Pulmonary artery endothelial cell (primary cell): ENCODE measurements around the gene NXN. TPM values are rescaled to one million over a fixed set of nuclear protein-coding genes. Genes with fewer than 3 reads are reported as not detected.
"Not testable (repeated sequence)": the region's sequence is repeated elsewhere in the genome, so short reads cannot be mapped to it uniquely, and the experiment has no call there.

Source experiments
- DNase-seq: peaks from one replicate; pipeline ENCODE4 v3.0.0-alpha.2; 2011; ENCODE audit warnings: low read depth, low spot score
- total RNA-seq: library from RNA; depleted of rRNA; stranded (reverse); fragments of >200 nt; gene quantifications from 2 replicates; pipeline ENCODE4 v1.2.3, GENCODE V29; 2014

Gene NXN
- total RNA-seq, 1 donor from 2014 or later: 33.0 TPM

DNA sequence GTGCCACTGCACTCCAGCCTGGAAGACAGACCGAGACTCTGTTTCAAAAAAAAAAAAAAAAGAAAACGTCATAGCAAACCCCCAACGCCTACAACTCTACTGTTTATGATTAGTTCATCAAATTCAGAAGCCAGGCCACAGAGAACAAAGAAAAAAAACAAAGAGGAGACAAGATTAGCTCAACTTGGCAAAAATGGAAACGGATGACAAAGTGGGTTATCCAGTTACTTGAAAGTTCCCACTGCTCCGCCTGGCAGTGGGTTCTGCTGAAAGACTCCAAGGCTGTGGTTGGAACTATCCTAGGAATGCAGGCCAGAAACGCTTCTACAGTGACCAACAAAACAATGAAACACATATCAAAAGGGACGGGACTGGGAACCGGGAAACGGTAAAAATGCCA is 144.3 kb downstream of the NXN start:
- DNase-seq: no peak

DNA sequence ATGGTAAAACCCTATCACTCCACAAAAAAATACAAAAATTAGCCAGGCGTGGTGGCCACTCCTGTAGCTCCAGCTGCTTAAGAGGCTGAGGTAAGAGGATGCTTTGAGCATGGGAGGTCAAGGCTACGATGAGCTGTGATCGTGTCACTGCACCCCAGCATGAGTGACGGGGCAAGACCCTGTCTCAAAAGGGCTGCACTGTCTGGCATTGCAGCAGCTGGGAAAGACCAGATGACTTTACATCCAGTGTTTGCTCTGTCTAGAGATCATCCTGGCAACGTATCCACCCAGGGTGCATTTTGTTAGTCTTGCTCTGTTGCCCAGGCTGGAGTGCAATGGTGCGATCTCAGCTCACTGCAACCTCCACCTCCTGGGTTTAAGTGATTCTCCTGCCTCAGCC is 145.4 kb downstream of the NXN start:
- no peak for DNase-seq

DNA sequence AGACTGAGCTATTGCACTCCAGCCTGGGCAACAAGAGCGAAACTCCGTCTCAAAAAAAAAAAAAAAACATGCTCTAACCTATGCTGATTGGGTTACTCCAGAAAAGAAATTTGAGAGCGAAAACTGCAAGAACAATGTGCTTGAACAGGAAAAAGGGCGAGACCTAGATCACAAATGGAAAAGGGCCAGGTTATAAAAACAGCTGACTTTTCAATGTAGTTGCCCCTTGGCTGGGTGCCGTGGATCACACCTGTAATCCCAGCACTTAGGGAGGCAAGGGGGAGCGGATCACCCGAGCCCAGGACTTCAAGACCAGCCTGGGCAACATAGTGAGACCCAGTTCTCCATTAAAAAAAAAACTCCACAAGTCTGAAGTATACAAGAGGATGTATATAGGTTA is 148.6 kb downstream of the NXN start:
- no peak for DNase-seq

DNA sequence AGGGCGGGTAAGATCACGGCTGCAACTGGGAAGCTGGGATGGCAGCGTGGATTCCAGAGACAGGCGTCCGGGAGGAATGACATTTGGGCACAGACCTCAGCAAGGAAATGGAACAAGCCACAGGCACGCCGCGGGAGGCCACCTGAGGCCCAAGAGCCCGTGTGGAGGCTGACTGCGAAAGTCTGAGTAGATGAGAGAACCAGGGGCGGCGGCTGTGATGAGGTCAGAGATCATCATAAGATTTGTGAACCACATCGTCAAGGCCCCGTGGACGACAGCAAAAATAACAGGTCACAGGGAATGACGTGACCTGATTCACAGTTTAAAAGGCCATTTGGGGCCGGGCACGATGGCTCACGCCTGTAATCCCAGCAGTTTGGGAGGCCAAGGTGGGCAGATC is 149.2 kb downstream of the NXN start:
- no peak for DNase-seq

DNA sequence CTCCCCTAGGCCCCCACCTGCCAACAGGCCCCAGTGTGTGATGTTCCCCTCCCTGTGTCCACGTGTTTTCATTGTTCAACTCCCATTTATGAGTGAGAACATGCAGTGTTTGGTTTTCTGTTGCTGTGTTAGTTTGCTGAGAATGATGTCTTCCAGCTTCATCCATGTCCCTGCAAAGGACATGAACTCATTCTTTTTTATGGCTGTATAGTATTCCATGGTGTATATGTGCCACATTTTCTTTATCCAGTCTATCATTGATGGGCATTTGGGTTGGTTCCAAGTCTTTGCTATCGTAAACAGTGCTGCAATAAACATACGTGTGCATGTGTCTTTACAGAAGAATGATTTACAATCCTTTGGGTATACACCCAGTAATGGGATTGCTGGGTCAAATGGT is 150.0 kb downstream of the NXN start:
- DNase-seq: not testable (repeated sequence)

DNA sequence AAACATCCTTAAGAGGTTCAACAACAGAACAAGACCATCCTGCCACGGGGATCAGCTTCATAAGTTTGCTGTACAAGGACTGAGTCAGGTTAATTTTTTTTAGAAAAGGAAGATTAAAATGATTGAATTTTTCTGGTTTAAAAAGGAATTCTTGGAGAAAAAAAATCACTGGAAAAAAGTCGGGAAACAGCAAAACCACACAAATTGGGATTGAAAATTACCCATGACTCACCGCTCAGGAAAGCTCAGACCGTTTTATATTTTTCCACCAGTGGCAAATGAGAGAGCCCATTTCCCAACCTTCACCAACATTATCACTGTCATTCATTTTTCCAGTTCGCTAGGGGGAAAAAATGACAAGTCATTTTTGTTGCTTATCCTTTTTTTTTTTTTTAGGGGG is 150.8 kb downstream of the NXN start:
- no peak for DNase-seq

DNA sequence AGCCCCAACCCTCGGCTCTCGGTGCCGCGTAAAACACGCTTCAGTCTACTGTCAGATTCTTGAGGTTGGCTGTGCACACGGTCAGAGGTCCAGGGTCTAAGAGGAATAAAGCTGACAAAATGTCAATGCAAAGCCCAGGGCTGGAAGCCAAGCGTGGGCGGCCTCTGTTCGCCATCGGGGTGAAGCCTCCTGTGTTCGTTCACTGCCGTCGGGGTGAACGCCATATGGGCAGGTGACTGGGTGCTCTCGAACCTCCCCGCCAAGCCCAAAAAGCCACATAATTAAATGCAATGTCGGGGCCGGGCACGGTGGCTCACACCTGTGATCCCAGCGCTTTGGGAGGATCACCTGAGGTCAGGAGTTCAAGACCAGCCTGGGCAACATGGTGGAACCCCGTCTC is 152.8 kb downstream of the NXN start:
- no peak for DNase-seq

DNA sequence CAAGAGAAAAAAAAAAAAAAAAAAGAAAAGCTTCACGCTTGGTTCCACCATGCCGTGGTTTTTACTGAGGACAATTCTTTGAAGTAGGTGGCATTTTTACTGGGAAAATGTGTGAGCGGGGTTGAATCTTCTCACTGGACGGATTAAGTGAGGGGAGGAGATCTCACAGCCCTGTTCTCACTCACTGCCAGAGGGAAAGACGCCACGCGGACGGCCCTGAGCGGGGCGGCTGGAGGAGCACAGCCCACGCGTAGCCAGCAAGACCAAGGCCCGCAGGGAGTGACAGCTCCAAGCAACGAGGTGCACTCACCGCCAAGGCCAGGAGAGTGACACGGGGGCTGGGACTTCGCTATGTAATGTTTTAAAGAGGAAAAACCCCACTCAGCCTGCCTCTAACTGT is 154.4 kb downstream of the NXN start:
- no peak for DNase-seq

DNA sequence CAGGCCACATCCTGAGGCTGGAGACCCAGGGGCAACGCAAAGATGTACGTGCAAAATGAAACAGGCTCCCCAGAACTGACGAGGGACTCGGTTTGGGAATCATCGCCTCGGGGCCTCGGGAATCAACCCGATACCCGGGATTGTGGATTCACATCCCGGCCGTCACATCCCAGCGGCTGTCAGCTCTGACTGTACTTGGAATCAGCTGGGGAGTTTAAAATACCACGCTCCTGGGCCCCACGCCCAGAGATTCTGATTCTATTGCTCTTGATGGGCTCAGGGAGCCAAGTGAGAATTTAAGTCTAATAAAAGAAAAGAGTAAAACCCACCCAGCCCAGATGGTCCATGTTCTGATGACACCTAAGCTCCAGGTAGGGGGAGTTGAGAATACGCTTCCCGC is 155.2 kb downstream of the NXN start:
- DNase-seq: no peak

DNA sequence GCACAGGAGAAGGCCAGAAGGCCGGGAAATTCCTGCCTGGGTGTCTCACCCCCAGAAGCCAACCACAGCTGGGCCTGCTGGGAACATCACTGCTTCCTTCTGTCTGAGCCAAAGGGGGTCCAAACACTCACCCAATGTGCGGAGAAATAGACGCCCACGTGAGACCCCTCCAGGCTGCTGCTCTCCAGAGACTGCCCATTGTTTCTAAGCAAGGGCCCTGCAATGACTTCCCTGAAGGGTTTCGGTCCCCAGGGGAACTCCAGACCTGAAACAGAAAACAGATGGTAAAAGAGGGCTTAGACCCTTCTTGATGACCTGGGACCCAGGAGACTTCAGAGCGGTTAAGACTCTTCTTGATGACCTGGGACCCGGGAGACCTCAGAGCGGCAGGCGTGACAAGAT is 156.1 kb downstream of the NXN start:
- DNase-seq: no peak

DNA sequence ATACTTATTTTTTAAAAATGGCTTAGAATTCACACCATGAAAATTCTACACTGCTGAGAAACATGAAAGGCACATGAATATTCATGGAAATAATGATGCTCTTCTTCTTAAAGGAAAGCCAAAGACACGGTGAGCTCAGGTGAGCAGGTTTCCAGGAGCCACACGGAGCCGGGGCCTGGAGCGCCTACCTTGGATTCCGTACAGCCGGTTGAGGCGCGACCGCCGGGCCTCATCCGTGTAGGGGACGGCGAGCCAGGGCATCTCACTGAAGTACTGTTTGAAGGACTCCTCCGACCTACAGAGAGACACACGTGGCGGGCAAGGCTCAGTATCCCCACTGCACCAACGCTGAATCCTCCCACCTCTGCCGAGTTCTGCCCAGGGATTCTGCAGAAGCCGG is 160.3 kb downstream of the NXN start:
- no peak for DNase-seq

DNA sequence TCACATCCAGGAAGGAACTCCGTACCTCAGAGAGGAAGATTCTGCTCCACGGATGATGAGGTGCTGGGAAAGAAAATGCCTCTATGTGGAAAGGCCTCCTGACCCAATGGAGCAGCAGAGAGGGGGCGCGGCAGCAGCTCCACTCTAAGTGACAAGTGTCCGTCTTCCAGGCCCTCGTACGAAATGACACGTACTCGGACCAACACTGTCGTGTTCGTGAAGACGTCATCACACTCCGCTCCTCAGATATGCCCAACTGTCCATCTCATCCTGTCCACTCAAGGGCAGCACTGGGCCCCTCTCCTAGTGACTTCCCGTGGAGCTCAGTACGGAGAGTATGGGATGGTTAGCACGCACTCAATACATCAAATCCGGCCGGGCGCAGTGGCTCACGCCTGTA is 165.2 kb downstream of the NXN start:
- DNase-seq: no peak

DNA sequence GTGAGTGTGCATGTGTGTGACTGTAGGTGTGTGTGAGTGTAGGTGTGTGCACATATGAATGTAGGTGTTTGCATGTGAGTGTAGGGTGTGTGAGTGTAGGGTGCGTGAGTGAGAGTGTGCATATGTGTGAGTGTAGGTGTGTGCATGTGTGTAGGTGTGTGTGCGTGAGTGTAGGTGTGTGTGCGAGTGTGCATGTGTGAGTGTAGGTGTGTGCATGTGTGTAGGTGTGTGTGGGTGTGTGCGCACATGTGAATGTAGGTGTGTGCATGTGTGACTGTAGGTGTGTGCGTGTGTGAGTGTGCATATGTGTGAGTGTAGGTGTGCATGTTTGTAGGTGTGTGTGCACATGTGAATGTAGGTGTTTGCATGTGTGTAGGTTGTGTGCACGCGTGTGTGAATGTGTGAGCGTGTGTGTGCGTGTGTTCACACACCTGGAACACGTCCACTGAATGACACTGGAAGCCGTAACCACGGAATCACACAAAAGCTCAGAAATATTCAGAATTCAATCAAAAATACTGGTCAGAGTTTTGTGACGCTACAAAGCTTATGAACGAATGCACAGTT is 166.9 kb downstream of the NXN start:
- DNase-seq: no peak

DNA sequence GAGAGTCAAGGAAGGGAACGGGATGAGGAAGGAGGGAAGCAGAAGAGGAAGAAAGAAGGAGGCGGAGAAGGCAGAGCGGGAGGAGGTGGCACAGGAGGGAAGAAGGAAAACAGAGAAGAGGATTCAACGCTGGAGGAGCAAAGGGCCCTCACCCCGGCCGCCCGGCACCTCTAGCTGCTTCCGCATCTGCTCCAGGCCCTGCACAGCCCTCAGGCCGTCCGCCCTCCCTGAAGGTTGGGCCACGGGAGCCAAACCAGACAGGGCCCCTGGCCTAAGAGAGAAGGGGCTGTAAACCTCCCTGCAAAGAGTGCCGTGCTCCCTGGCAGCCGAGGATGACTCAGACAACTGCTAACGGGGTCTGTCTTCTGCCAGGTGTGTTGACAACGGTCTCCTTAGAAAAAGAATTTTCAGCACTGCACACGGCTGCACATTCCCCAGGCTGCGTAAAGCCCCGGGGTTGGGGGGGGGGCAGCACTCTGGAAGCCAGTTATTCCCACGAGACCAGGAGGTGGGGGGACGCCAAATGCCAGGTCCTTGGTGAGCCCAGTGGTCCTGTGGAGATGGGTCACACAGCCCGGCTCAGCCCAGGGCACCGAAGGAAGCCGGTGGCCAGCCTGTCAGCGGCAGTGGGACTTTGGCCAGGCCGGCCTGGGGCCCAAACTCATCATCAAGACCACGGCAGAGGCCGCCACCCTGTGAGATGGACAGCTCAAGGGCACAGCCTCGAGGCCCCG is 168.4 kb downstream of the NXN start:
- no peak for DNase-seq

DNA sequence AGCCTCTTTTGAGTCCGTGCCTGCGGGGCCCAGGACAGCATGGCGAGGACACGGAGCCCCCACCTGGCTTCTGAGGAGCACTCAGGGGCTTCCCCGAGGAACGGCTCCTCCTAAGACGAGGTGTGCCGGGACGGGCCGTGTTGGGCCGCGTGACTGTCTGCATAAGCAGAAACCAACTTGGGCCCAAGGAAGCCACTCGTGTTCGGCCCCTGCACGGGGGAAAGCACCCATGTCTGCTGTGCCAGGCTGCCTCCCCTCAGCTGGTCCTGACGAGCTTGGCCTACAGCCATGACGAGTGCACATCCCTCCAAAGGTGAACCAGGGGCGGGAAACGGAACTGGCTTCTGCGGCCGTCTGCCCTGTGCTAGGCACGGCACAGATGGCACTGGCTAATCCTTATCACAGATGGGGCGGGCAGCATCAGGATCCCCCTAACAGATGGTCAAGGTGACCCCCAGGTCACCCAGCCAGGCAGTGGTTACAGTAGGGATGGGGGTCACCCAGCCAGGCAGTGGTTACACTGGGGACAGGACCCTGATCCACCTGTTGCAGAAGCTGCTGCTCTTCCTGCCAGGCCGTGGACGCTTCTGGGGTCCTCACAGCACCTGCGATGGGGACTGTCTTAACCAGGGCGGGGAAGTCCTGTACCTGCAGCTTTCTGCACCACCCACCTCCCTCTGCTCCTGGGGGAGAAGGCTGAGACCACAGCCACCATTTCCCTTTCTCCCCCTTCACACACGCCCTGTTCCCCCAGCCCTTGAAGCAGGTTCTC is 171.9 kb downstream of the NXN start:
- no peak for DNase-seq

DNA sequence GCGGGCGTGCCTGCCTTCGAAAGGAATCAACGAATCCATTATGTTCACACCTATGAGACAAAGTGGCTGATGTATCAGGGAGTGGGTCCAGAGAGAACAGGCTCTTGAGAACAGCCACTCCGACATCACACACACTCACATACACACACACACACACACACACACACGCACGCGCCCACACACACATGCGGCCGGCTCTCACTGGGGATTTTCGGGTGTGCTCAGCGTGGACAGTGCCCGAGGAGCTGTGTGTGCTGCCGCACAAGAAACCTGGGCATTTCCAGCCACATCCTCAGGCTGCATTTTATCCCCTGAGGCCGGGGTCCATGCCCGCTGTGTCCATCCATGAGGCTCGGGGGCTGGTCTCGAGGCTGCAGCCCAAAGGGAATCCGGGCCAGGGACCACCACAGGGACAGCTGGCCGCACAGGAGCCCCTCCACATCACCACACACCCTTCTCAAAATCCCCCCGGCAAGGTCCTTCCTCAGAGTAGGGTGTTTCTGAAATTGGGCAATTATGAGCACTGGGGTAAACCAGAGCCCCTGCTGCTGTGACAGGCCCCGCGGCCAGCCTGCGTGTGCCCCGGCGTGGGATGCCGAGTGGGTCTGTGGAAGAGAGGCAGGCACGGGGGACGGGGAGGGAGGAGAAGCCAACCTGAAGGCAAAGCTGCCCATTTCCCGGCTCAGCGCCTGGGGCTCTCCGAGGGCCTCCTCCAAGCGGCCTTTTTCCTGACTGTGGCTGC is 172.6 kb downstream of the NXN start:
- DNase-seq: no peak

DNA sequence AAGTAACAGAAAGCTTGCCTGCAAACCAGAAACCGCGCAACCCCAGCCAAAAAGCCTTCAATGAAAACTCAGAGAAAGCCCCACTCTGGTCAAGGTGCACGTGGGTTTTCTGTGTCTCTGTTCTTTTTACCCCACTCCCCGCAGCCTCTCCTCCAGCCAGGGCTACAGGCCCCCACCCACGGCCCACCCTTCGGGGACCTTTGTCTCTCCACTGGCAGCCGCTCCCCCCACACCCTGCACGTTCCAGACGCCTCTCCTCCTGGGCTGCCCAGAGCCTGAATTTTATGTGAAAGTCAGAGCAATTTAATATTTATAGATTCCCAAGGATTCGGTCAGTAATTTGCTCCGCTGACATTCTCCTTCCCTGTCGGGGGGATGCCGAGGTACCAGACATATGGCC is 173.2 kb downstream of the NXN start:
- DNase-seq: no peak

DNA sequence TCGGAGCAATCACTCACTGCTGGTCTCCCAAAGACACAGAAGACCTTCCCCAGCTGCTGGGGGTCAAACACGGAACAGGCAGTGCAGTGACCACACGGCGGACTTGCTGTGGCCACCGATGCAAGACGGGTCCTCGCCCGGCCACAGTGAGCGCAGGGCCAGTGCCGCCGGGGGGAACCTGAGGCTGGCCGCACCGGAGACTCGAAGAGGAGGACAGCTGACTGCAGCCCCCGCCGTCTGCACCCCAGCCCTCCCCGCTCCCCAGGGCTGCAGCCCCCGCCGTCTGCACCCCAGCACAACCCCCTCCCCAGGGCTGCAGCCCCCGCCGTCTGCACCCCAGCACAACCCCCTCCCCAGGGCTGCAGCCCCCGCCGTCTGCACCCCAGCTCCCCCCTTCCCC is 173.7 kb downstream of the NXN start:
- DNase-seq: not testable (repeated sequence)

DNA sequence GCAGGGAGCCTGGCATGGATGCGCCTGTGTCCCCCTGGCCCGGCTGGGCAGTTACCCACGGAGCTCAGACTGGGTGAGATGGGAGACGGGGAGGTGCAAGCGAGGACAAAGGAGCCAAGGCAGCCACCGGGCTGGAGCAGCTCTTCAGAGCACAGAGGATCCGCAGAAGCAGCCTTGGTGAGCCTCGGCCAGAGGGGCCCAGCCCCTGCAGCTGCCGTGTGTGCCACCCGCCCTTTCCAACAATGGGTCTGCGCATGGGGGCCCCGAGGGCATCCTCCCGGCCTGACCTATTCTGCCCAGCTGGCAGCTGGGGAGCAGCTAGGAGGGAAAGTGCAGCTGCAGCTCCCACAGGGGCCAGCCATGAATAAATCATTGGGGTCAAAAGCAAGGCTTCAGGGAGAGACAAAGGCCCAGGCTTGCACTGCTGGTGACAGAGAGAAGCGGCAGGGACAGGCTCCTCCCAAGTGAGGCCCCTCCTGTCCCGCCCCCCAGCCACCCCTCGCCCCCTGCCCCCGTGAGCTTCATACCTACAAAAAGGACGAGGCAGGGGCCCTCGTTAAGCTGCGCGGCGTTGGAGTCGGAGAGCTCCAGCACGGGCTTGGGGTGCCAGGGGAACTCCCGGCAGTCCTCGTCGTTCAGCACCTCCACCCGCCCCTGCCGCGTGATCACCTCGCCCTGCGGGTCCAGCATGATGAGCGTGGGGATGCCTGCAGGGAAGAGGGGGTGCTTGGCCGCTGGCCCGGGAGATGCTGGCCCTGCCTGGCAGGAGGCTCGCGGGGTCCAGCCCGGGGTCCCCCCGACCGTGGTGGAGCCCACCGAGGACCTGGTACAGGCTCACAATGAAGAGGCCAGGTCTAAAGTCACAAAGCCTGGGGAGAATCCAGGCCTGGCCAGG is 174.8 kb downstream of the NXN start:
- DNase-seq: no peak

DNA sequence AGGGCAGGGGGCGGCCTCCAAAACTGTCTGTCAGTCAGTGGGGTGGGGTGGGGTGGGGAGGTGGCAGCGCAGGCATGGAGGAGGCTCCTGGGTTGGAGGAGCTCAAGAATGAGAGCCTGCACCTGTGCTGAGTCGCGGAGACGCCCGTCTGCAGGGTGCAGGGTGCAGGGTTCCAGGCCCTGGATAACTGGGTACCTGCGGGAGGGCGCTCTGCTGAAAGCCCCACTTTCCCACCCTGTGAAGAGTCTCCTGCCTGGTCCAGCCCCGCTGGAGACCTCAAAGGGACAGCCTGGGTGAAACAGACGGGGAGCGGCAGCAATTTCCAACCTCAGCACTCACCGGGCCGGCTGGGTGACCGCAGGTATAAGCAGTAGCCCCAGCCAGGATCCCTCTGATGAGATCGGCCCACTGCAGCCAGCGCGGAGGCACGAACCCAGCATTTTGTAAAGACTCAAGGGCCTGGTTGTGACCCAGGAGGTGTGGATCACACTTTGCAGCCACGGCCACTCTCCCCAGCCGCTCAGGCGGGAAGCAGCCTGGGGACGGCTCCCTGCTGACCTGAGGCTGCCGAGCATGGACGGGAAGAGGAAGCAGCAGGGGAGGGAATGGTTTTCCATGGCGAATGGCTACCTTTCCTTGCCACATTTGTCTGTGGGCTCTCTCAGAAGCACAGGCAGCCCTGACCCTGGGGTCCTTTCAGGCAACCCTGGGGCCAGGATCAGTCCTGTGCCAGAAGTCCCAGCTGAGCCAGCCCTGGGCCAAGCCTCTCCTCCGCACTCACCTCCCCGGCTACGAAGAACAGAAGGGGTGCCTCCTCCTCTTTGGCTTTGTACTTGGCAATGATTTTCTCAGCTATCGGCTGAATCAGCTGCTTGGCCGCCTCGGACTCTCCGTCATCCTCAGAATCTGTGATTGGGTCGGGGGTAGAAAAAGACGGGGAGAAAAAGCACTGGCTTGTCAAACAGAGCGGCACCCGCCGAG is 176.4 kb downstream of the NXN start:
- DNase-seq: no peak
